ENCODE data around the gene SRBD1.
A peak's percentile ranks its signal among the peaks of the same experiment; 100 is the strongest.

Gene SRBD1

DNA sequence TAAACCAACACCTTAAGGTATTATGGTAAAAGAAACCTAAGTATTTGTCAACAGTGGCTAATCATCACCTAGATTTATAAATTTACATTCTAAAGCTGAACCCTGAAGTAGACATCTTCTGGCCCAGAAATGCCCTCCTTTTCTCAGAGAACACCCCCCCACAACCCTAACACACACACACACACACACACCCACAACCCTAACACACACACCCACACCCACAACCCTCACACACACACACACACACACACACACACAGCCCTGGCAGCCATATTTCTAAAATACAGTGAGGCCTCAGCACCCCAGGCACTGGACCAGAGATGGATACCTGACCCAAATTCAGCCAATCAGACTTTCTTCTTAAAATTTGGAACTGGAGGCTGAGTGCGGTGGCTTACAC is 14.3 kb downstream of the SRBD1 start:
- WGBS, result 100% methylated on average over 1 of the region's 1 CpG

DNA sequence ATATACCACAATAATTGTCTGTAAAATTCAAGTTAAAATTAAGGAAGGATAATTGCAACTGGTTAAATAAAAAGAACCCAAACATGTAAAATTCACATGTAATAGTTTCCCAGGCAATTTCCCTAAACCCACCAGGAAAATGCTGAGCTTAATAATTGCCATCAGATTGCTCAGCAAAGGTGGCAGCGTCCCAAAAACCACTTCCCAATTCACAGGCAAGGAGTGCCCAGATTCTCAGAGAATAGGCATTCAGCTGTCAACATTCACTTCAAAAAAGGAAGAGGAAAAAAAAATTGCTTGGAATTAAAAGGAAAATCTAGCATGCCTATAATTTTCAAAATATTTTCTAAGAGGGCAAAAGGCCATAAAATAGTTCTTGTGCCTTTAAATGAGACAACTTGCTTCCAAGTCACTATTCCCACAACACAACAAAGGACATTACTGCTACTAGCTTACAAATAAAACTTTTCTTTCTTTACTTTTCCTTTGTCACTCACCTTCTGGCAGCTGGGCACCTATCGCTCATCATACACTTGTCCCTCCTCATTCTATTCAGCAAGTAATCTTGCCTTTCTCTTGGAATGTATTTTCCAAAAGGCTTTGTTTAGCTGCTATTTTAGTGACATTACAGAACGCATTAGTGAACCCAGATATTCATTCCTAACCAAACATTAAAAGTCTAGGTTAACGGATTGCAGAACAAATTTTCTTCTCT is 15.2 kb downstream of the SRBD1 start:
- Histone ChIP-seq H3K23ac (ENCODE audit: low read length in 2 of 2) (no peak overlapping the region), H4K8ac (ENCODE audit: low read length) (no peak overlapping the region), H2BK15ac (ENCODE audit: low read depth, poor library complexity, severe bottlenecking) (no peak overlapping the region), H3K27me3 (ENCODE audit: control insufficient read depth in 1 of 2, insufficient read depth in 1 of 2, low read length in 2 of 2) (no peaks in the 10 kb centered on the region), H3K4me3 (ENCODE audit: insufficient read depth in 1 of 2, low read depth in 1 of 2, low read length in 2 of 2) (no peak overlapping the region), H3K79me1 (replicated peaks; ENCODE audit: low read length, poor library complexity, severe bottlenecking) (peaks cover 25% of the 10 kb centered on the region), H4K91ac (ENCODE audit: low read length) (no peak overlapping the region), H3K4me2 (ENCODE audit: low read length, poor library complexity, severe bottlenecking) (no peak overlapping the region), H2BK12ac (ENCODE audit: low read length in 2 of 2) (no peak overlapping the region), H3K9me3 (ENCODE audit: control insufficient read depth, low read length) (no peaks in the 10 kb centered on the region), H3K4ac (ENCODE audit: low read depth in 1 of 2, low read length in 2 of 2) (no peak overlapping the region), H3K27ac (ENCODE audit: low read length, poor library complexity, severe bottlenecking) (no peak overlapping the region), H3K18ac (ENCODE audit: low read depth in 1 of 2, low read length in 2 of 2) (no peak overlapping the region), H2AK5ac (ENCODE audit: low read length, severe bottlenecking) (no peak overlapping the region), H3K9ac (ENCODE audit: low read length) (peak overlapping the region; percentile 26), H3K4me1 (ENCODE audit: control insufficient read depth, insufficient read depth, low read depth, low read length) (no peaks in the 10 kb centered on the region), H3K14ac (ENCODE audit: low read length in 2 of 2) (no peak overlapping the region), H3K36me3 (ENCODE audit: control insufficient read depth in 1 of 2, insufficient read depth in 2 of 2, low read depth in 1 of 2, low read length in 2 of 2) (peaks cover 10 to 38% of the 10 kb centered on the region in 2 experiments), H2BK5ac (ENCODE audit: low read depth, low read length, poor library complexity, severe bottlenecking) (no peak overlapping the region), H2AFZ (ENCODE audit: low read depth, low read length) (no peak overlapping the region), H2BK120ac (ENCODE audit: low read depth, low read length) (no peak overlapping the region)
- no peak for DNase-seq
- WGBS, result 100% methylated on average over 2 of the region's 4 CpGs

More for the DNA sequence above, 14.3 kb downstream of the SRBD1 start:
- Histone ChIP-seq H2BK120ac (ENCODE audit: low read depth, low read length) (no peak overlapping the region), H3K27ac (ENCODE audit: low read length, poor library complexity, severe bottlenecking) (no peak overlapping the region), H3K9ac (ENCODE audit: low read length) (no peak overlapping the region), H3K9me3 (ENCODE audit: control insufficient read depth, low read length) (no peaks in the 10 kb centered on the region), H3K79me1 (replicated peaks; ENCODE audit: low read length, poor library complexity, severe bottlenecking) (peaks cover 28% of the 10 kb centered on the region), H3K18ac (ENCODE audit: low read depth in 1 of 2, low read length in 2 of 2) (no peak overlapping the region), H2BK15ac (ENCODE audit: low read depth, poor library complexity, severe bottlenecking) (no peak overlapping the region), H2AFZ (ENCODE audit: low read depth, low read length) (no peak overlapping the region), H4K91ac (ENCODE audit: low read length) (no peak overlapping the region), H4K8ac (ENCODE audit: low read length) (no peak overlapping the region), H3K23ac (ENCODE audit: low read length in 2 of 2) (no peak overlapping the region), H2AK5ac (ENCODE audit: low read length, severe bottlenecking) (no peak overlapping the region), H2BK12ac (ENCODE audit: low read length in 2 of 2) (no peak overlapping the region), H3K36me3 (ENCODE audit: control insufficient read depth in 1 of 2, insufficient read depth in 2 of 2, low read depth in 1 of 2, low read length in 2 of 2) (peaks cover 12 to 47% of the 10 kb centered on the region in 2 experiments), H3K14ac (ENCODE audit: low read length in 2 of 2) (no peak overlapping the region), H3K27me3 (ENCODE audit: control insufficient read depth in 1 of 2, insufficient read depth in 1 of 2, low read length in 2 of 2) (no peaks in the 10 kb centered on the region), H2BK5ac (ENCODE audit: low read depth, low read length, poor library complexity, severe bottlenecking) (no peak overlapping the region), H3K4me2 (ENCODE audit: low read length, poor library complexity, severe bottlenecking) (no peak overlapping the region), H3K4me1 (ENCODE audit: control insufficient read depth, insufficient read depth, low read depth, low read length) (no peaks in the 10 kb centered on the region), H3K4ac (ENCODE audit: low read depth in 1 of 2, low read length in 2 of 2) (no peak overlapping the region), H3K4me3 (ENCODE audit: insufficient read depth in 1 of 2, low read depth in 1 of 2, low read length in 2 of 2) (no peak overlapping the region)
- DNase-seq, result no peak

DNA sequence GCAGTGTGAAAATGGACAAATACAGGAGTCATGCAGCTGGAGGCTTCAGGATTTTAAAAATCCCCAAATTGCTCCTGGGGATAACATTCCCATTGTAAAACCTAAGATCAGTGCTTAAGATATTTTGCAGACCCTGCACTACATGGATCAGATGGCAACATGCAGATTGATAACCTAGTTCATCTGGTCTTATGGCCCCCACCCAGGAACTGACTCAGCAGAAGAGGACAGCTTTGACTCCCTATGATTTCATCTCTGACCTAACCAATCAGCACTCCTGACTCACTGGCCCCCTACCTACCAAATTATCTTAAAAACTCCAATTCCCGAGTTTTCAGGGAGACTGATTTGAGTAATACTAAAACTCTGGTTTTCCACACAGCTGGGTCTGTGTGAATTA is 20.0 kb downstream of the SRBD1 start:
- H3K36me3 ChIP-seq (ENCODE audit: control insufficient read depth in 1 of 2, insufficient read depth in 2 of 2, low read depth in 1 of 2, low read length in 2 of 2), result peaks cover 0 to 6% of the 10 kb centered on the region in 2 experiments
- no peaks in the 10 kb centered on the region for H3K27me3 ChIP-seq (ENCODE audit: control insufficient read depth in 1 of 2, insufficient read depth in 1 of 2, low read length in 2 of 2)
- no peak overlapping the region for H3K14ac ChIP-seq (ENCODE audit: low read length in 2 of 2)
- whole genome bisulfite sequencing, result 100% methylated on average over 1 of the region's 1 CpG
- no peak overlapping the region for H2BK12ac ChIP-seq (ENCODE audit: low read length in 2 of 2)
- H2BK5ac ChIP-seq (ENCODE audit: low read depth, low read length, poor library complexity, severe bottlenecking), result no peak overlapping the region
- no peak overlapping the region for H2AFZ ChIP-seq (ENCODE audit: low read depth, low read length)
- H3K79me1 ChIP-seq (replicated peaks; ENCODE audit: low read length, poor library complexity, severe bottlenecking), result peaks cover 14% of the 10 kb centered on the region
- H3K9ac ChIP-seq (ENCODE audit: low read length), result no peak overlapping the region
- no peak overlapping the region for H3K18ac ChIP-seq (ENCODE audit: low read depth in 1 of 2, low read length in 2 of 2)
- H3K4me2 ChIP-seq (ENCODE audit: low read length, poor library complexity, severe bottlenecking), result no peak overlapping the region
- H2BK120ac ChIP-seq (ENCODE audit: low read depth, low read length), result no peak overlapping the region
- no peaks in the 10 kb centered on the region for H3K4me1 ChIP-seq (ENCODE audit: control insufficient read depth, insufficient read depth, low read depth, low read length)
- no peak overlapping the region for H3K27ac ChIP-seq (ENCODE audit: low read length, poor library complexity, severe bottlenecking)
- H4K91ac ChIP-seq (ENCODE audit: low read length), result no peak overlapping the region
- no peak overlapping the region for H2AK5ac ChIP-seq (ENCODE audit: low read length, severe bottlenecking)
- no peak overlapping the region for H3K23ac ChIP-seq (ENCODE audit: low read length in 2 of 2)
- no peak for DNase-seq
- H4K8ac ChIP-seq (ENCODE audit: low read length), result no peak overlapping the region
- H3K4ac ChIP-seq (ENCODE audit: low read depth in 1 of 2, low read length in 2 of 2), result no peak overlapping the region
- H2BK15ac ChIP-seq (ENCODE audit: low read depth, poor library complexity, severe bottlenecking), result no peak overlapping the region
- no peak overlapping the region for H3K4me3 ChIP-seq (ENCODE audit: insufficient read depth in 1 of 2, low read depth in 1 of 2, low read length in 2 of 2)
- no peaks in the 10 kb centered on the region for H3K9me3 ChIP-seq (ENCODE audit: control insufficient read depth, low read length)

DNA sequence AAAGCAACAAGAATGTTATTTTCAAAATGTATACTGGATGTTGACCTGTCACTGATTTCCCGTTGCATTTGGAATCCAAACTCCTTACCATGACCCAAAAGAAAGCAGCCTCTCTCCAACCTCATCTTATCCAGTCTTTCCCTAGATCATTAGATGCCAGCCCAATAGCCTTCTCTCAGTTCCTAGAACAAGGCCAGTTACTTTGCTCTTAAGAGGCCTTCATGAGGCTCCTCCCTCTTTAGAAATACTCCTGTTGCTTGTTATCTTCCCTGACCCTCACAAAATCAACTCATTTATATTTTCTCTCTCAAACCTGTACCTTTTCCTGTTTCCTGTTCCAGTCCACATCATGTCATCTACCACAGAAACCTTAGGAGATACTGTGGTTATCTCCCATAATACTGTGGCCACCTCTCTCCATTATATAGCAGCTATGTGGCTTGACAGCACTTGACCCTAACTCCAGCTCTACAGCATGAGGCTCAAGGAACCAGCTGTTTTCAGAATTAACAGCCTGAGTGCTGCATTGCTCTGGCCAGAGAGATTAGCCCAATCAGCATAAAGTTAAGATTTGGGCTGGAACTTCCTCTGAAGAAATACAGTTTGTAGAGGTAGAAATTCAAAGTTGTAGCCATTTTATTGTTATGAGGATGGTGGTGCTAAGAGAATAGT is 22.8 kb downstream of the SRBD1 start:
- Histone ChIP-seq H2AFZ (ENCODE audit: low read depth, low read length) (no peak overlapping the region), H3K4ac (ENCODE audit: low read depth in 1 of 2, low read length in 2 of 2) (no peak overlapping the region), H4K8ac (ENCODE audit: low read length) (no peak overlapping the region), H3K18ac (ENCODE audit: low read depth in 1 of 2, low read length in 2 of 2) (no peak overlapping the region), H3K4me2 (ENCODE audit: low read length, poor library complexity, severe bottlenecking) (no peak overlapping the region), H2BK120ac (ENCODE audit: low read depth, low read length) (no peak overlapping the region), H3K4me3 (ENCODE audit: insufficient read depth in 1 of 2, low read depth in 1 of 2, low read length in 2 of 2) (no peak overlapping the region), H2AK5ac (ENCODE audit: low read length, severe bottlenecking) (no peak overlapping the region), H3K9me3 (ENCODE audit: control insufficient read depth, low read length) (no peaks in the 10 kb centered on the region), H3K27me3 (ENCODE audit: control insufficient read depth in 1 of 2, insufficient read depth in 1 of 2, low read length in 2 of 2) (no peaks in the 10 kb centered on the region), H3K36me3 (ENCODE audit: control insufficient read depth in 1 of 2, insufficient read depth in 2 of 2, low read depth in 1 of 2, low read length in 2 of 2) (peaks cover 0 to 3% of the 10 kb centered on the region in 2 experiments), H2BK15ac (ENCODE audit: low read depth, poor library complexity, severe bottlenecking) (no peak overlapping the region), H2BK12ac (ENCODE audit: low read length in 2 of 2) (no peak overlapping the region), H2BK5ac (ENCODE audit: low read depth, low read length, poor library complexity, severe bottlenecking) (no peak overlapping the region), H3K14ac (ENCODE audit: low read length in 2 of 2) (no peak overlapping the region), H4K91ac (ENCODE audit: low read length) (no peak overlapping the region), H3K9ac (ENCODE audit: low read length) (no peak overlapping the region), H3K4me1 (ENCODE audit: control insufficient read depth, insufficient read depth, low read depth, low read length) (no peaks in the 10 kb centered on the region), H3K23ac (ENCODE audit: low read length in 2 of 2) (no peak overlapping the region), H3K27ac (ENCODE audit: low read length, poor library complexity, severe bottlenecking) (no peak overlapping the region), H3K79me1 (replicated peaks; ENCODE audit: low read length, poor library complexity, severe bottlenecking) (peaks cover 12% of the 10 kb centered on the region)
- WGBS, result 95% methylated on average over 1 of the region's 1 CpG
- DNase-seq, result peak; percentile 68
